Type B pancreatic cell (in vitro differentiated cells): ENCODE measurements around the gene DDX39B. TPM values are rescaled to one million over a fixed set of nuclear protein-coding genes. Genes with fewer than 3 reads are reported as not detected.

ENCODE experiments used
- DNase-seq: peaks from one replicate; pipeline ENCODE4 v3.0.0; 2021; ENCODE audit warnings: mixed read lengths; ENCODE audit not compliant: unreplicated experiment; ENCODE audit errors: extremely low spot score
- H3K27ac Mint-ChIP-seq: 2 replicates; pipeline ENCODE4 v1.8.0; 2021; ENCODE audit warnings: mild to moderate bottlenecking, mixed read lengths
- H3K27me3 Mint-ChIP-seq: 2 replicates; pipeline ENCODE4 v1.8.0; 2021; ENCODE audit warnings: mixed read lengths
- H3K36me3 Mint-ChIP-seq: 2 replicates; pipeline ENCODE4 v1.8.0; 2021; ENCODE audit warnings: mixed read lengths
- H3K4me1 Mint-ChIP-seq: one replicate; pipeline ENCODE4 v1.8.0; 2021; ENCODE audit warnings: mixed read lengths; ENCODE audit not compliant: unreplicated experiment
- H3K4me3 Mint-ChIP-seq: 2 replicates; pipeline ENCODE4 v1.8.0; 2021; ENCODE audit warnings: mild to moderate bottlenecking, mixed read lengths
- H3K9me3 Mint-ChIP-seq: 2 replicates; pipeline ENCODE4 v1.8.0; 2021; ENCODE audit warnings: mixed read lengths
- CTCF ChIP-seq: fragments of 200-600 bp; sonication (generic); conservative IDR thresholded peaks from 2 replicates; pipeline ENCODE4 v1.5.0; 2021; ENCODE audit warnings: antibody characterized with exemption, mild to moderate bottlenecking
- total RNA-seq: library from RNA; stranded (reverse); gene quantifications from 2 replicates; pipeline ENCODE4 v1.2.1, GENCODE V29; 2021; ENCODE audit warnings: low replicate concordance

DDX39B gene
- total RNA-seq, 1 donor from 2014 or later: 636 TPM

DNA sequence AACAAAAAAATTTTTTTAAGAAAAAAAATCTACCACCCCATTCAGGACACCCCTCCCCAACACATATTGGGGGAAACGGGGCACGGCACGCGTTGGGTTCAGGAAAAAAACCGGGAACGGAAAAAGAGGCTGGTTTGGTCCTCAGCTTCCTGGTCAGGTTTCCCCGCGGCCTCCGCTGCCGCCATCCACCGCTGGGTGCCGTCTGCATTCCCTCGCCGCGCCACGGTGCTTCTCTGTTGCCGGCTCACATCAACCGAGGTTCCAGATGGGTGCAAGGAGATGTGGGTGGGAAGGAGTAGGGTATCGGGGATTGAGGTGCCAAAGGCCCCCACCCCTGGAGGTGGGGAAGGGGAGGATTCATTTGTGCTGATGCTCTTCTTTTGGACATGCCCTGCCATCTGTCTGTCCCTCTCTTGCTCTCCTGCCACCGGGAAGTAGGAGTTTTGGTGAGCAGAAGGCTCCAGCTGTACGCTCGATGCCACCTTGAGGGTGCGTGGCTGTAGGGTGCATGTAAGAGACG, 7.2 kb downstream of the DDX39B start:
- Mint-ChIP-seq H3K27me3 (no peaks in the 10 kb centered on the region), H3K27ac (peak overlapping the region; percentile 39), H3K4me3 (no peak overlapping the region), H3K36me3 (peaks cover 63% of the 10 kb centered on the region), H3K9me3 (no peaks in the 10 kb centered on the region), H3K4me1 (peaks cover 18% of the 10 kb centered on the region)
- TF ChIP-seq CTCF: no peak
- DNase-seq: no peak

- H3K4me3 Mint-ChIP-seq: no peak overlapping the region
- H3K27ac Mint-ChIP-seq: no peak overlapping the region
- peaks cover 13% of the 10 kb centered on the region for H3K4me1 Mint-ChIP-seq
- no peak for DNase-seq
- no peak for TF ChIP-seq CTCF
- no peaks in the 10 kb centered on the region for H3K9me3 Mint-ChIP-seq
- no peaks in the 10 kb centered on the region for H3K27me3 Mint-ChIP-seq
- peaks cover 58% of the 10 kb centered on the region for H3K36me3 Mint-ChIP-seq
Observed at GRCh38 chr6:31534011-31534410, 7.8 kb downstream of the DDX39B start.

DNA sequence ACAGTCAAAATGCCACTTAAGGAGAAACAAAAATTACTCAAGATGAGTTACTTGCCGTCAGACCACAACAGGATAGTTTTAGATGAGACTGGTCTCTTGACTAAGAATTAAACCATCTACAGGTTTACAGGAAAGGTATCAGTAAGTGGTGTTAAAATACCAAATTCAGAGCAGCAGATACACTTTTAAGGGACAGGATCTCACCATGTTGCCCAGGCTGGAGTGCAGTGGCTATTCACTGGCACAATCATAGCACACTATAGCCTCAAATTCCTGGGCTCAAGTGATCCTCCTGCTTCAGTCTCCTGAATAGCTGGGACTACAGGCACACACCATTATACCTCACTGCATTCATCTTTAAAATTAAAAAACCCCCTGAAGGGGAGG, 8.4 kb downstream of the DDX39B start:
- no peak for TF ChIP-seq CTCF
- no peak overlapping the region for H3K27ac Mint-ChIP-seq

DNA sequence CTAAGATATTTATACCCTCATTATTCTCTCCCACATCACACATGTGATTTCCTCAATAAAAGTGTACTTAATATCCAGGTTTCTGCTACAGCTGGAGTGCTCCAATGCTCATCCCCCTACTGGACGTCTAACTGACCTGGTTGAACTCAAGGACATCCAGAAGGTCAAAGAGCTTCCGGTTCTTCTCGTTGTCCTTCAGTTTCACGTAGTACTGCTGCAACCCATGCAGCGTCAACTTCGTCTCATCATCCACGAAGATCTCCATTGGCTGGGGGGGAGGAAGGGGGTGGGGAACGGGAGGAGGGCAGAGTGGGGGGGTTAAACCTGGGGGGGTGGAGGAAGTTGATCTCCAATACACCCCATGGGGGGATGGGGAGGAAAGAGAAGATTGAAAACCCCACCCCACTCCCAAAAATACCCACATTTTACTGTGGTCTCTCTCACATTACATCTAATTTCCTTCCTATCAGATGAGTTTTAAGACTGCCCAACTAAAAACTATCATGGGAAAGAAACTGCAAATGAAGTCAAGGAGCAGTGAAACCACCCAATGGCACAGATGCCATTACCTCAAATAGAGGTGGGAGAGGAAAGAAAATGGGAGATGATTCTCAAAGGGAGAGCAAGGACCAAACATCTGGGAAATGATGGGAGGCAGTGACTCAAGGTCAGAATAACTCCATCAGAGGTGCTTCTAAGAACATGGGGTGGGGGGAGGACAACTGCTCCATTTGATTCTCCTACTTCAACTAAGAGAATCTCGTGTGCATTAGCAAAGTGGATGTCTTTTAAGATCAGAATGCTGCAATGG, 9.0 kb downstream of the DDX39B start:
- Mint-ChIP-seq H3K4me1 (peaks cover 4% of the 10 kb centered on the region), H3K4me3 (no peak overlapping the region), H3K36me3 (peaks cover 55% of the 10 kb centered on the region), H3K27ac (peak overlapping the region; percentile 46), H3K9me3 (no peaks in the 10 kb centered on the region), H3K27me3 (no peaks in the 10 kb centered on the region)
- DNase-seq: no peak
- no peak for TF ChIP-seq CTCF

More for the DNA sequence above, 8.4 kb downstream of the DDX39B start:
- Mint-ChIP-seq H3K9me3 (no peaks in the 10 kb centered on the region), H3K27me3 (no peaks in the 10 kb centered on the region), H3K4me3 (no peak overlapping the region), H3K4me1 (peaks cover 7% of the 10 kb centered on the region), H3K36me3 (peaks cover 54% of the 10 kb centered on the region)
- no peak for DNase-seq

GRCh38 chr6:31531771-31532643, 9.8 kb downstream of the DDX39B start:
- no peaks in the 10 kb centered on the region for H3K9me3 Mint-ChIP-seq
- no peak for TF ChIP-seq CTCF
- no peaks in the 10 kb centered on the region for H3K27me3 Mint-ChIP-seq
- DNase-seq: no peak
- H3K4me3 Mint-ChIP-seq: no peak overlapping the region
- H3K36me3 Mint-ChIP-seq: peaks cover 55% of the 10 kb centered on the region
- peaks cover 4% of the 10 kb centered on the region for H3K4me1 Mint-ChIP-seq
- no peak overlapping the region for H3K27ac Mint-ChIP-seq
